Measurements from ENCODE around the gene CDCA3.

GRCh38 chr12:6833189-6833890 lies 17.7 kb downstream of the CDCA3 start:
- TF ChIP-seq CTCF (IDR thresholded peaks at IDR 0.05) (no peak), POLR2A (IDR thresholded peaks at IDR 0.05) (no peak)

All from thyroid gland (tissue), 4 donors.